ENCODE data around the gene NCAM2.

- TF ChIP-seq CTCF (IDR thresholded peaks at IDR 0.05) (no peak), POLR2A (IDR thresholded peaks at IDR 0.05) (no peak)
These were observed 238.8 kb downstream of the NCAM2 start for GRCh38 chr21:21236996-21237395.

All from heart left ventricle (tissue), 13 donors.